ENCODE data around the gene GPR108. TPM values are rescaled to one million over a fixed set of nuclear protein-coding genes. Genes with fewer than 3 reads are reported as not detected.

The GPR108 gene
- total RNA-seq, 4 donors from 2014 or later, result 38.2 to 61.7 (median 48.2) TPM

GRCh38 chr19:6693056-6693471 is 44.3 kb downstream of the GPR108 start:
- DNase-seq (ENCODE audit: extremely low spot score), result no peak
- intact Hi-C loops (cut with DNase I), result no loop called here

GRCh38 chr19:6692027-6692426 is 45.4 kb downstream of the GPR108 start:
- no peak for DNase-seq (ENCODE audit: extremely low spot score)
- no peak for TF ChIP-seq EP300 (IDR thresholded peaks at IDR 0.05)
- TF ChIP-seq, protein P1, sequence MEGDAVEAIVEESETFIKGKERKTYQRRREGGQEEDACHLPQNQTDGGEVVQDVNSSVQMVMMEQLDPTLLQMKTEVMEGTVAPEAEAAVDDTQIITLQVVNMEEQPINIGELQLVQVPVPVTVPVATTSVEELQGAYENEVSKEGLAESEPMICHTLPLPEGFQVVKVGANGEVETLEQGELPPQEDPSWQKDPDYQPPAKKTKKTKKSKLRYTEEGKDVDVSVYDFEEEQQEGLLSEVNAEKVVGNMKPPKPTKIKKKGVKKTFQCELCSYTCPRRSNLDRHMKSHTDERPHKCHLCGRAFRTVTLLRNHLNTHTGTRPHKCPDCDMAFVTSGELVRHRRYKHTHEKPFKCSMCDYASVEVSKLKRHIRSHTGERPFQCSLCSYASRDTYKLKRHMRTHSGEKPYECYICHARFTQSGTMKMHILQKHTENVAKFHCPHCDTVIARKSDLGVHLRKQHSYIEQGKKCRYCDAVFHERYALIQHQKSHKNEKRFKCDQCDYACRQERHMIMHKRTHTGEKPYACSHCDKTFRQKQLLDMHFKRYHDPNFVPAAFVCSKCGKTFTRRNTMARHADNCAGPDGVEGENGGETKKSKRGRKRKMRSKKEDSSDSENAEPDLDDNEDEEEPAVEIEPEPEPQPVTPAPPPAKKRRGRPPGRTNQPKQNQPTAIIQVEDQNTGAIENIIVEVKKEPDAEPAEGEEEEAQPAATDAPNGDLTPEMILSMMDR (IDR thresholded peaks at IDR 0.05), result no peak
- no peak for TF ChIP-seq POLR2AphosphoS5 (IDR thresholded peaks at IDR 0.05)
- TF ChIP-seq POLR2A (IDR thresholded peaks at IDR 0.05; ENCODE audit: low read depth), result no peak
- 82% methylated on average over 10 of the region's 10 CpGs for WGBS
- Histone ChIP-seq H3K27me3 (peaks cover 0 to 31% (median 0%) of the 10 kb centered on the region in 4 donors), H3K4me3 (no peak overlapping the region), H3K9me3 (no peaks in the 10 kb centered on the region), H3K27ac (replicated peaks in 1 of 4) (no peak overlapping the region), H3K36me3 (peaks cover 0 to 16% (median 4%) of the 10 kb centered on the region in 4 donors), H3K4me1 (no peaks in the 10 kb centered on the region)
- intact Hi-C loops (cut with DNase I), result no loop called here

More at GRCh38 chr19:6693056-6693471, 44.3 kb downstream of the GPR108 start:
- Histone ChIP-seq H3K27ac (replicated peaks in 1 of 4) (no peak overlapping the region), H3K27me3 (peaks cover 0 to 31% (median 0%) of the 10 kb centered on the region in 4 donors), H3K4me3 (no peak overlapping the region), H3K4me1 (no peaks in the 10 kb centered on the region), H3K9me3 (no peaks in the 10 kb centered on the region), H3K36me3 (peaks cover 0 to 19% (median 4%) of the 10 kb centered on the region in 4 donors)
- 95% methylated on average over 5 of the region's 13 CpGs for WGBS
- TF ChIP-seq EP300 (IDR thresholded peaks at IDR 0.05), result no peak
- no peak for TF ChIP-seq POLR2AphosphoS5 (IDR thresholded peaks at IDR 0.05)
- TF ChIP-seq POLR2A (IDR thresholded peaks at IDR 0.05; ENCODE audit: low read depth), result no peak

- H3K4me3 ChIP-seq, result no peak overlapping the region
- TF ChIP-seq POLR2AphosphoS5 (IDR thresholded peaks at IDR 0.05), result no peak
- no peak for TF ChIP-seq POLR2A (IDR thresholded peaks at IDR 0.05; ENCODE audit: low read depth)
- no peak for TF ChIP-seq EP300 (IDR thresholded peaks at IDR 0.05)
- TF ChIP-seq, protein P1 (IDR thresholded peaks at IDR 0.05), result no peak
- H3K27ac ChIP-seq (replicated peaks in 1 of 4), result no peak overlapping the region
- H3K27me3 ChIP-seq, result peaks cover 0 to 31% (median 0%) of the 10 kb centered on the region in 4 donors
- no peaks in the 10 kb centered on the region for H3K9me3 ChIP-seq
- intact Hi-C loops (cut with DNase I), result no loop called here
- 90% methylated on average over 8 of the region's 8 CpGs for WGBS
- peaks cover 0 to 13% (median 5%) of the 10 kb centered on the region in 4 donors for H3K36me3 ChIP-seq
- H3K4me1 ChIP-seq, result no peaks in the 10 kb centered on the region
- no peak for DNase-seq (ENCODE audit: extremely low spot score)
These were observed 46.0 kb downstream of the GPR108 start for GRCh38 chr19:6691342-6691741.

DNA sequence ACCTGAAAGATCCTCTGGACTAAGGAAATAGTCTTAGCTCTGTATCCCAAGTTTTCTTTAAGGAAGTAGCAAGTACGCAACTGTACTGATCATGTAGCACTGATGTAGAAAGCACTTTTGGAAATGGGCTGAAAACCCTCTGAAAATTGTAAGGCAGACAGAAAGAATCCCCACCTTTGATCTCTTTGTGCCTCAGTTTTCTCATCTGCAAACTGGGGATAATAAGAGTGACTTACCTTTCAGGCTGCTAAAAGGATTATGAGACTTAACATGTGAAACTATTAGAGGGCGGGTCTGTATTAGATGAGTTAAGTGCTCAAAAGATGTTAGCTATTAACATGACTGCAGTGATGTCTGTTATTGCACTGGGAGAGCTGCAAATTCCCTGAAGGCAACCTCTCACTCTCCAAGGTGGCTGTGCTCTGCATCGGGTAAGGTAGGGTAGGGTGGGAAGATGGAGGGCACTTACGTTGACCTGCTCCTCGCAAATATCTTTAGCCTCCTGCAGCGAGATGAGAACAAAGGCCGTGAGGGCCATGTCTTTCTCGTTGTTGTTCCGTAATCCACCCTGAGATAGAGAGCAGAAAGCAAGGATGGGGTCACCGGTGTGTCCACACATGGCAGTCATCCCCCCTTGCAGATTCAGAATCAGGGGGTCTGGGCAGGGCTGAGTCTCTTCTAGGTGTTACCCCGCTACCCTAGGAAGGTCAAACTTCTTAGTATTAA is 47.1 kb downstream of the GPR108 start:
- Histone ChIP-seq H3K27me3 (peaks cover 0 to 31% (median 0%) of the 10 kb centered on the region in 4 donors), H3K36me3 (peaks cover 0 to 20% (median 8%) of the 10 kb centered on the region in 4 donors), H3K27ac (replicated peaks in 1 of 4) (no peak overlapping the region), H3K4me1 (no peaks in the 10 kb centered on the region), H3K9me3 (no peaks in the 10 kb centered on the region), H3K4me3 (no peak overlapping the region)
- no peak for TF ChIP-seq EP300 (IDR thresholded peaks at IDR 0.05)
- TF ChIP-seq POLR2AphosphoS5 (IDR thresholded peaks at IDR 0.05), result no peak
- no peak for TF ChIP-seq POLR2A (IDR thresholded peaks at IDR 0.05; ENCODE audit: low read depth)
- TF ChIP-seq, protein P1 (IDR thresholded peaks at IDR 0.05), result no peak
- no peak for DNase-seq (ENCODE audit: extremely low spot score)
- WGBS, result 81% methylated on average over 11 of the region's 11 CpGs
- intact Hi-C loops (cut with DNase I), result no loop called here

- intact Hi-C loops (cut with DNase I), result no loop called here
- Histone ChIP-seq H3K4me1 (no peaks in the 10 kb centered on the region), H3K36me3 (peaks cover 0 to 21% (median 6%) of the 10 kb centered on the region in 4 donors), H3K27ac (replicated peaks in 1 of 4) (no peak overlapping the region), H3K4me3 (no peak overlapping the region), H3K27me3 (peaks cover 0 to 9% (median 0%) of the 10 kb centered on the region in 4 donors), H3K9me3 (no peaks in the 10 kb centered on the region)
- no peak for DNase-seq (ENCODE audit: extremely low spot score)
- WGBS, result 66% methylated on average over 5 of the region's 5 CpGs
- TF ChIP-seq POLR2A (IDR thresholded peaks at IDR 0.05; ENCODE audit: low read depth) (no peak), EP300 (IDR thresholded peaks at IDR 0.05) (no peak), POLR2AphosphoS5 (IDR thresholded peaks at IDR 0.05) (no peak)
- TF ChIP-seq, protein P1 (IDR thresholded peaks at IDR 0.05), result no peak
These were observed 50.3 kb downstream of the GPR108 start for GRCh38 chr19:6687114-6687513.
